Gastroesophageal sphincter (tissue), 3 donors: Measurements from ENCODE around the gene STK35.

ENCODE experiments used
- CTCF ChIP-seq, 4 experiments: fragments of 200-600 bp in 2 of 4; fragments of 450-650 bp in 2 of 4; sonication (generic) in 1 of 4; IDR thresholded peaks; one replicate each; pipeline ENCODE4 v1.5.1; 2017 to 2019; ENCODE audit warnings: antibody characterized with exemption in 4 of 4, mild to moderate bottlenecking in 2 of 4, moderate library complexity in 2 of 4
- POLR2A ChIP-seq, 2 donors: fragments of 450-650 bp; IDR thresholded peaks; one replicate each; pipeline ENCODE4 v1.6.1; 2017; ENCODE audit warnings: antibody characterized with exemption in 2 of 2, mild to moderate bottlenecking in 2 of 2, moderate library complexity in 1 of 2

GRCh38 chr20:2059411-2059810, 42.2 kb upstream of the STK35 start:
- no peak for TF ChIP-seq CTCF (IDR thresholded peaks at IDR 0.05)
- TF ChIP-seq POLR2A (IDR thresholded peaks at IDR 0.05) = no peak
